ENCODE results near the gene ZNF593OS.

DNA sequence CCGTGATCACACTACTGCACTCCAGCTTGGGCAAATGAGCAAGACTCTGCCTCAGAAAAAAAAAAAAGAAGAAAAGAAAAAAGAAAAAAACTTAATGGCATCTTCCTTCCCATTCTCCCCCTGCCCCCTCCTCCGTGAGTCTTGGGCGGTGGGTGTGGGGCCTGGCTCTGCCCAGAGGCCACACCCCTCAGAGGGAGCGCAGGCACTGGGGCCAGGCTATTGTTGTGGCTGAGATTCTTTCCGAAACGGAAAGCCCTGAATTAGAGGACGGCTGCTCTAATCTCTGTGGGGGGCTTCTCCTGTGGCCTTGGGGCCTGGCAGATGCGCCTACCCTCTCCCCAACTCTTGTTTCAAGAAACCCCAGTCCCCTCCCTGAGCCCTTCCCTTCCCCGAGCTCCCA is 16.9 kb downstream of the ZNF593OS start:
- TF ChIP-seq, protein P1, sequence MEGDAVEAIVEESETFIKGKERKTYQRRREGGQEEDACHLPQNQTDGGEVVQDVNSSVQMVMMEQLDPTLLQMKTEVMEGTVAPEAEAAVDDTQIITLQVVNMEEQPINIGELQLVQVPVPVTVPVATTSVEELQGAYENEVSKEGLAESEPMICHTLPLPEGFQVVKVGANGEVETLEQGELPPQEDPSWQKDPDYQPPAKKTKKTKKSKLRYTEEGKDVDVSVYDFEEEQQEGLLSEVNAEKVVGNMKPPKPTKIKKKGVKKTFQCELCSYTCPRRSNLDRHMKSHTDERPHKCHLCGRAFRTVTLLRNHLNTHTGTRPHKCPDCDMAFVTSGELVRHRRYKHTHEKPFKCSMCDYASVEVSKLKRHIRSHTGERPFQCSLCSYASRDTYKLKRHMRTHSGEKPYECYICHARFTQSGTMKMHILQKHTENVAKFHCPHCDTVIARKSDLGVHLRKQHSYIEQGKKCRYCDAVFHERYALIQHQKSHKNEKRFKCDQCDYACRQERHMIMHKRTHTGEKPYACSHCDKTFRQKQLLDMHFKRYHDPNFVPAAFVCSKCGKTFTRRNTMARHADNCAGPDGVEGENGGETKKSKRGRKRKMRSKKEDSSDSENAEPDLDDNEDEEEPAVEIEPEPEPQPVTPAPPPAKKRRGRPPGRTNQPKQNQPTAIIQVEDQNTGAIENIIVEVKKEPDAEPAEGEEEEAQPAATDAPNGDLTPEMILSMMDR (conservative IDR thresholded peaks at IDR 0.05 in 1 of 2, IDR thresholded peaks at IDR 0.05 in 1 of 2; ENCODE audit: extremely low read depth in 1 of 2, insufficient read depth in 1 of 2, low read depth in 1 of 2, low read length in 2 of 2) = no peak
- no peak for TF ChIP-seq EZH2 (IDR thresholded peaks at IDR 0.05; ENCODE audit: borderline replicate concordance, low read length)
